ENCODE results near the gene KRTAP4-4.
"Not testable (repeated sequence)": the region's sequence is repeated elsewhere in the genome, so short reads cannot be mapped to it uniquely, and the experiment has no call there.

The KRTAP4-4 gene

GRCh38 chr17:41131979-41132378 is 28.6 kb downstream of the KRTAP4-4 start:
- DNase-seq (ENCODE audit: insufficient read length, low spot score) = no peak
- FAIRE-seq = no peak
- TF ChIP-seq CTCF (IDR thresholded peaks at IDR 0.05; ENCODE audit: insufficient read depth, missing control alignments) = no peak

- FAIRE-seq = no peak
- DNase-seq (ENCODE audit: insufficient read length, low spot score) = no peak
- no peak for TF ChIP-seq CTCF (IDR thresholded peaks at IDR 0.05; ENCODE audit: insufficient read depth, missing control alignments)
These were observed 33.2 kb downstream of the KRTAP4-4 start for GRCh38 chr17:41127371-41127770.

- FAIRE-seq = no peak
- DNase-seq (ENCODE audit: insufficient read length, low spot score) = no peak
- no peak for TF ChIP-seq CTCF (IDR thresholded peaks at IDR 0.05; ENCODE audit: insufficient read depth, missing control alignments)
These were observed 34.1 kb downstream of the KRTAP4-4 start for GRCh38 chr17:41126412-41126811.

GRCh38 chr17:41125064-41125463 is 35.5 kb downstream of the KRTAP4-4 start:
- DNase-seq (ENCODE audit: insufficient read length, low spot score) (no peak), FAIRE-seq (no peak)

GRCh38 chr17:41123991-41124371 is 36.6 kb downstream of the KRTAP4-4 start, which contains the start of gene KRTAP4-12:
Gene KRTAP4-12, minus strand, starts transcription at chr17:41124182. Its CDS starts 60 bp downstream, at chr17:41124122.
- FAIRE-seq; DNase-seq (ENCODE audit: insufficient read length, low spot score): not testable (repeated sequence)

More at GRCh38 chr17:41125064-41125463, 35.5 kb downstream of the KRTAP4-4 start:
- TF ChIP-seq CTCF (IDR thresholded peaks at IDR 0.05; ENCODE audit: insufficient read depth, missing control alignments) = no peak

- not testable (repeated sequence) for DNase-seq (ENCODE audit: insufficient read length, low spot score); FAIRE-seq
These were observed 37.1 kb downstream of the KRTAP4-4 start for GRCh38 chr17:41123292-41123990.

- FAIRE-seq (no peak), DNase-seq (ENCODE audit: insufficient read length, low spot score) (no peak)
- no peak for TF ChIP-seq CTCF (IDR thresholded peaks at IDR 0.05; ENCODE audit: insufficient read depth, missing control alignments)
These were observed 38.8 kb downstream of the KRTAP4-4 start for GRCh38 chr17:41121742-41122141.

- DNase-seq (ENCODE audit: insufficient read length, low spot score); FAIRE-seq: not testable (repeated sequence)
These were observed 40.6 kb downstream of the KRTAP4-4 start for GRCh38 chr17:41119696-41120690.

Measured in D721Med (cell line).